Measurements from ENCODE around the gene KRTAP10-10. TPM values are rescaled to one million over a fixed set of nuclear protein-coding genes. Genes with fewer than 3 reads are reported as not detected.
"Not testable (repeated sequence)": the region's sequence is repeated elsewhere in the genome, so short reads cannot be mapped to it uniquely, and the experiment has no call there.

The KRTAP10-10 gene
- total RNA-seq (not detected in 2 replicates), polyA plus RNA-seq (not detected in 2 replicates)

- no peak within 1 kb of the TSS for H3K27ac ChIP-seq
- no peak within 1 kb of the TSS for H3K4me2 ChIP-seq
- H3K27me3 ChIP-seq: no peaks in the 10 kb centered on the region
- H3K79me2 ChIP-seq: no peaks in the 10 kb centered on the region
- H3K4me3 ChIP-seq: no peak within 1 kb of the TSS
- H3K9me3 ChIP-seq (ENCODE audit: low read depth): no peaks in the 10 kb centered on the region
- no peaks in the 10 kb centered on the region for H3K9me2 ChIP-seq (replicated peaks; ENCODE audit: insufficient read depth)
- H2AFZ ChIP-seq: no peak within 1 kb of the TSS
- no peak for DNase-seq (ENCODE audit: low spot score)
- 83% methylated on average over 19 of the region's 21 CpGs for WGBS (ENCODE audit: low lambda C conversion rate, missing lambda C conversion rate)
- no peaks in the 10 kb centered on the region for H3K36me3 ChIP-seq (replicated peaks; ENCODE audit: insufficient read depth, low read depth)
- no peaks in the 10 kb centered on the region for H3K4me1 ChIP-seq (ENCODE audit: insufficient read depth)
- no peak for TF ChIP-seq EZH2 (IDR thresholded peaks at IDR 0.05; ENCODE audit: borderline replicate concordance)
- no peak for TF ChIP-seq CTCF (IDR thresholded peaks at IDR 0.05; ENCODE audit: poor library complexity)
- no peak for TF ChIP-seq EZH2phosphoT487 (IDR thresholded peaks at IDR 0.05; ENCODE audit: low read depth, severe bottlenecking, unreplicated experiment)
- no peaks in the 10 kb centered on the region for H4K20me1 ChIP-seq (ENCODE audit: insufficient read depth, poor library complexity, severe bottlenecking)
Measured at GRCh38 chr21:44637018-44637850, at the start of gene KRTAP10-10. KRTAP10-10 (plus strand) TSS chr21:44637356; CDS start chr21:44637418, 62 bp downstream.

- H3K27ac ChIP-seq: no peak overlapping the region
- no peaks in the 10 kb centered on the region for H4K20me1 ChIP-seq (ENCODE audit: insufficient read depth, poor library complexity, severe bottlenecking)
- DNase-seq (ENCODE audit: low spot score): no peak
- H3K4me1 ChIP-seq (ENCODE audit: insufficient read depth): peaks cover 7% of the 10 kb centered on the region
- no peaks in the 10 kb centered on the region for H3K9me2 ChIP-seq (replicated peaks; ENCODE audit: insufficient read depth)
- 100% methylated on average over 2 of the region's 2 CpGs for WGBS (ENCODE audit: low lambda C conversion rate, missing lambda C conversion rate)
- no peaks in the 10 kb centered on the region for H3K9me3 ChIP-seq (ENCODE audit: low read depth)
- peaks cover 4% of the 10 kb centered on the region for H3K27me3 ChIP-seq
- TF ChIP-seq EZH2phosphoT487 (IDR thresholded peaks at IDR 0.05; ENCODE audit: low read depth, severe bottlenecking, unreplicated experiment): no peak
- no peaks in the 10 kb centered on the region for H3K36me3 ChIP-seq (replicated peaks; ENCODE audit: insufficient read depth, low read depth)
- H3K4me2 ChIP-seq: no peak overlapping the region
- no peak overlapping the region for H2AFZ ChIP-seq
- H3K79me2 ChIP-seq: no peaks in the 10 kb centered on the region
- no peak overlapping the region for H3K4me3 ChIP-seq
Measured at GRCh38 chr21:44589094-44589493, 48.1 kb upstream of the KRTAP10-10 start.

- no peak for TF ChIP-seq CTCF (IDR thresholded peaks at IDR 0.05; ENCODE audit: poor library complexity)
- Histone ChIP-seq H3K79me2 (no peaks in the 10 kb centered on the region), H3K9me3 (ENCODE audit: low read depth) (no peaks in the 10 kb centered on the region), H3K27ac (no peak overlapping the region), H3K36me3 (replicated peaks; ENCODE audit: insufficient read depth, low read depth) (no peaks in the 10 kb centered on the region), H2AFZ (no peak overlapping the region), H3K4me2 (no peak overlapping the region), H3K27me3 (no peaks in the 10 kb centered on the region), H3K4me1 (ENCODE audit: insufficient read depth) (peaks cover 7% of the 10 kb centered on the region), H4K20me1 (ENCODE audit: insufficient read depth, poor library complexity, severe bottlenecking) (no peaks in the 10 kb centered on the region), H3K4me3 (no peak overlapping the region), H3K9me2 (replicated peaks; ENCODE audit: insufficient read depth) (no peaks in the 10 kb centered on the region)
- WGBS (ENCODE audit: low lambda C conversion rate, missing lambda C conversion rate): 93% methylated on average over 24 of the region's 24 CpGs
- DNase-seq (ENCODE audit: low spot score): no peak
Measured at GRCh38 chr21:44589586-44590305, 47.4 kb upstream of the KRTAP10-10 start.

- H3K4me1 ChIP-seq (ENCODE audit: insufficient read depth): peaks cover 7% of the 10 kb centered on the region
- H3K27ac ChIP-seq: no peak overlapping the region
- no peak for DNase-seq (ENCODE audit: low spot score)
- H3K9me2 ChIP-seq (replicated peaks; ENCODE audit: insufficient read depth): no peaks in the 10 kb centered on the region
- no peak overlapping the region for H2AFZ ChIP-seq
- no peaks in the 10 kb centered on the region for H3K27me3 ChIP-seq
- WGBS (ENCODE audit: low lambda C conversion rate, missing lambda C conversion rate): 96% methylated on average over 10 of the region's 10 CpGs
- H3K4me3 ChIP-seq: no peak overlapping the region
- H3K4me2 ChIP-seq: no peak overlapping the region
- no peaks in the 10 kb centered on the region for H3K36me3 ChIP-seq (replicated peaks; ENCODE audit: insufficient read depth, low read depth)
- no peaks in the 10 kb centered on the region for H3K9me3 ChIP-seq (ENCODE audit: low read depth)
- no peaks in the 10 kb centered on the region for H3K79me2 ChIP-seq
- no peak for TF ChIP-seq EZH2 (IDR thresholded peaks at IDR 0.05; ENCODE audit: borderline replicate concordance)
- TF ChIP-seq EZH2phosphoT487 (IDR thresholded peaks at IDR 0.05; ENCODE audit: low read depth, severe bottlenecking, unreplicated experiment): no peak
- no peak for TF ChIP-seq CTCF (IDR thresholded peaks at IDR 0.05; ENCODE audit: poor library complexity)
- no peaks in the 10 kb centered on the region for H4K20me1 ChIP-seq (ENCODE audit: insufficient read depth, poor library complexity, severe bottlenecking)
Measured at GRCh38 chr21:44590311-44590721, 46.8 kb upstream of the KRTAP10-10 start.

GRCh38 chr21:44590897-44591800 lies 46.0 kb upstream of the KRTAP10-10 start:
- 89% methylated on average over 17 of the region's 19 CpGs for WGBS (ENCODE audit: low lambda C conversion rate, missing lambda C conversion rate)

More at GRCh38 chr21:44590897-44591800, 46.0 kb upstream of the KRTAP10-10 start:
- H3K4me2 ChIP-seq; H3K9me3 ChIP-seq (ENCODE audit: low read depth); H4K20me1 ChIP-seq (ENCODE audit: insufficient read depth, poor library complexity, severe bottlenecking); H3K27me3 ChIP-seq; H3K27ac ChIP-seq; H3K79me2 ChIP-seq; H3K36me3 ChIP-seq (replicated peaks; ENCODE audit: insufficient read depth, low read depth); DNase-seq (ENCODE audit: low spot score); H3K4me3 ChIP-seq; H2AFZ ChIP-seq; H3K4me1 ChIP-seq (ENCODE audit: insufficient read depth); H3K9me2 ChIP-seq (replicated peaks; ENCODE audit: insufficient read depth): not testable (repeated sequence)

Measured in hepatocyte (in vitro differentiated cells).